Mesothelial cell of epicardium (in vitro differentiated cells): ENCODE results near the gene IL6. TPM values are rescaled to one million over a fixed set of nuclear protein-coding genes. Genes with fewer than 3 reads are reported as not detected.
"Not testable (repeated sequence)": the region's sequence is repeated elsewhere in the genome, so short reads cannot be mapped to it uniquely, and the experiment has no call there.

Source experiments
- DNase-seq, 2 experiments: peaks; one replicate each; pipeline ENCODE4 v3.0.0; 2021; ENCODE audit warnings: low spot score in 2 of 2; ENCODE audit not compliant: unreplicated experiment in 2 of 2
- H3K27ac Mint-ChIP-seq: 2 replicates; pipeline ENCODE4 v1.8.0; 2021; ENCODE audit warnings: mixed read lengths
- H3K27me3 Mint-ChIP-seq: 2 replicates; pipeline ENCODE4 v1.8.0; 2021; ENCODE audit warnings: low read depth, mixed read lengths
- H3K36me3 Mint-ChIP-seq: 2 replicates; pipeline ENCODE4 v1.8.0; 2021; ENCODE audit warnings: mixed read lengths
- H3K4me1 Mint-ChIP-seq: 2 replicates; pipeline ENCODE4 v1.8.0; 2021; ENCODE audit warnings: mixed read lengths
- H3K4me3 Mint-ChIP-seq: 2 replicates; pipeline ENCODE4 v1.8.0; 2021; ENCODE audit warnings: mild to moderate bottlenecking, moderate library complexity, mixed read lengths
- H3K9me3 Mint-ChIP-seq: 2 replicates; pipeline ENCODE4 v1.8.0; 2021; ENCODE audit warnings: mixed read lengths
- CTCF ChIP-seq: fragments of 200-600 bp; sonication (generic); IDR thresholded peaks from one replicate; pipeline ENCODE4 v1.5.0; 2021; ENCODE audit warnings: antibody characterized with exemption; ENCODE audit not compliant: unreplicated experiment
- total RNA-seq: library from RNA; stranded (reverse); gene quantifications from 3 replicates; pipeline ENCODE4 v1.2.1, GENCODE V29; 2021

IL6 gene
- 1.1 to 1.7 TPM (median 1.4 TPM) in 3 replicates for total RNA-seq

GRCh38 chr7:22726907-22727713, at the start of gene IL6:
Gene IL6 (plus strand): TSS chr7:22727200. CDS start chr7:22727263, 63 bp downstream.
- H3K27me3 Mint-ChIP-seq = no peaks in the 10 kb centered on the region
- H3K36me3 Mint-ChIP-seq = no peaks in the 10 kb centered on the region
- H3K4me1 Mint-ChIP-seq = peaks cover 28% of the 10 kb centered on the region
- peak within 1 kb of the TSS; percentile 65 for H3K4me3 Mint-ChIP-seq
- no peaks in the 10 kb centered on the region for H3K9me3 Mint-ChIP-seq
- peak; percentile 77 to 86 for DNase-seq
- no peak for TF ChIP-seq CTCF
- H3K27ac Mint-ChIP-seq = peak within 1 kb of the TSS; percentile 95

GRCh38 chr7:22677263-22677662, 49.7 kb upstream of the IL6 start:
- not testable (repeated sequence) for DNase-seq, H3K4me1 Mint-ChIP-seq, H3K27ac Mint-ChIP-seq, H3K27me3 Mint-ChIP-seq, H3K36me3 Mint-ChIP-seq, H3K4me3 Mint-ChIP-seq
- peaks cover 13% of the 10 kb centered on the region for H3K9me3 Mint-ChIP-seq

- Mint-ChIP-seq H3K9me3 (peaks cover 13% of the 10 kb centered on the region), H3K4me3 (no peak overlapping the region), H3K27me3 (no peaks in the 10 kb centered on the region), H3K27ac (no peak overlapping the region), H3K36me3 (peaks cover 1% of the 10 kb centered on the region), H3K4me1 (no peaks in the 10 kb centered on the region)
- TF ChIP-seq CTCF = no peak
- no peak for DNase-seq
Measured at GRCh38 chr7:22677680-22678079, 49.3 kb upstream of the IL6 start.

GRCh38 chr7:22680482-22680911, 46.5 kb upstream of the IL6 start:
- no peak for TF ChIP-seq CTCF
- Mint-ChIP-seq H3K9me3 (no peaks in the 10 kb centered on the region), H3K27me3 (no peaks in the 10 kb centered on the region), H3K4me3 (no peak overlapping the region), H3K27ac (no peak overlapping the region), H3K36me3 (no peaks in the 10 kb centered on the region), H3K4me1 (no peaks in the 10 kb centered on the region)
- DNase-seq = no peak

GRCh38 chr7:22681312-22681711, 45.7 kb upstream of the IL6 start:
- Mint-ChIP-seq H3K27ac (no peak overlapping the region), H3K4me3 (no peak overlapping the region), H3K4me1 (no peaks in the 10 kb centered on the region), H3K27me3 (no peaks in the 10 kb centered on the region), H3K36me3 (no peaks in the 10 kb centered on the region), H3K9me3 (no peaks in the 10 kb centered on the region)
- no peak for TF ChIP-seq CTCF
- DNase-seq = no peak

GRCh38 chr7:22681852-22682657, 44.9 kb upstream of the IL6 start:
- H3K27ac Mint-ChIP-seq = no peak overlapping the region
- no peak overlapping the region for H3K4me3 Mint-ChIP-seq
- TF ChIP-seq CTCF = no peak

More at GRCh38 chr7:22681852-22682657, 44.9 kb upstream of the IL6 start:
- Mint-ChIP-seq H3K36me3 (no peaks in the 10 kb centered on the region), H3K4me1 (no peaks in the 10 kb centered on the region), H3K9me3 (no peaks in the 10 kb centered on the region), H3K27me3 (no peaks in the 10 kb centered on the region)
- no peak for DNase-seq
